ENCODE data around the gene SH3PXD2A.

DNA sequence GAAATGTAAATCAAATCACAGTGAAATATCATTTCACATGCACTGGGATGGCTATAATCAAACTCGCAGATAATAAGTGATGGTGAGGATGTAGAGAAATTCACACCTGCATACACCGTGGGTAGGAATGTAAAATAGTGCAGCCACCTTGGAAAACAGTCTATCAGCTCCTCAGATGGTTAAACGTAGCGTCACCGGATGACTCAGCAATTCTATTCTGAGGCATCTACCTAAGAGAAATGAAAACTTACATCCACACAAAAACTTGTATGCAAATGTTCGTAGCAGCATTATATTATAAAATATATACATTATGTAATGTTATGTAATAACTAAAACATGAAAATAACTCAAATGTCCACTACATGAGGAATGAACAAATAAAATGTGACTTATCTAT is 38.9 kb downstream of the SH3PXD2A start:
- TF ChIP-seq, protein P1, sequence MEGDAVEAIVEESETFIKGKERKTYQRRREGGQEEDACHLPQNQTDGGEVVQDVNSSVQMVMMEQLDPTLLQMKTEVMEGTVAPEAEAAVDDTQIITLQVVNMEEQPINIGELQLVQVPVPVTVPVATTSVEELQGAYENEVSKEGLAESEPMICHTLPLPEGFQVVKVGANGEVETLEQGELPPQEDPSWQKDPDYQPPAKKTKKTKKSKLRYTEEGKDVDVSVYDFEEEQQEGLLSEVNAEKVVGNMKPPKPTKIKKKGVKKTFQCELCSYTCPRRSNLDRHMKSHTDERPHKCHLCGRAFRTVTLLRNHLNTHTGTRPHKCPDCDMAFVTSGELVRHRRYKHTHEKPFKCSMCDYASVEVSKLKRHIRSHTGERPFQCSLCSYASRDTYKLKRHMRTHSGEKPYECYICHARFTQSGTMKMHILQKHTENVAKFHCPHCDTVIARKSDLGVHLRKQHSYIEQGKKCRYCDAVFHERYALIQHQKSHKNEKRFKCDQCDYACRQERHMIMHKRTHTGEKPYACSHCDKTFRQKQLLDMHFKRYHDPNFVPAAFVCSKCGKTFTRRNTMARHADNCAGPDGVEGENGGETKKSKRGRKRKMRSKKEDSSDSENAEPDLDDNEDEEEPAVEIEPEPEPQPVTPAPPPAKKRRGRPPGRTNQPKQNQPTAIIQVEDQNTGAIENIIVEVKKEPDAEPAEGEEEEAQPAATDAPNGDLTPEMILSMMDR (IDR thresholded peaks at IDR 0.05): no peak
- TF ChIP-seq POLR2A (IDR thresholded peaks at IDR 0.05) (no peak), EP300 (IDR thresholded peaks at IDR 0.05) (no peak)
